Skeletal muscle cell (primary cell): ENCODE measurements around the gene TNIK.

Experiments used
- DNase-seq: peaks from one replicate; pipeline ENCODE4 v3.0.0-alpha.2; 2010; ENCODE audit warnings: low read depth
- H3K4me3 ChIP-seq: 2 replicates; pipeline ENCODE4 v1.5.1; 2011; ENCODE audit warnings: low read depth, mild to moderate bottlenecking, control low read depth, low read length, moderate library complexity

The TNIK gene

GRCh38 chr3:171018156-171018935, 441.9 kb downstream of the TNIK start:
- no peak for DNase-seq
- no peak overlapping the region for H3K4me3 ChIP-seq

GRCh38 chr3:171013822-171014748, 446.1 kb downstream of the TNIK start:
- H3K4me3 ChIP-seq: no peak overlapping the region

GRCh38 chr3:171011873-171012336, 448.3 kb downstream of the TNIK start:
- DNase-seq: no peak
- no peak overlapping the region for H3K4me3 ChIP-seq

More at GRCh38 chr3:171013822-171014748, 446.1 kb downstream of the TNIK start:
- DNase-seq: no peak
